Activated T-cell treated with anti-CD3 and anti-CD28 coated beads, Interleukin-2, amount 50 U/mL, for 48 hours (primary cell): ENCODE data around the gene CACNB2.
"Not testable (repeated sequence)": the region's sequence is repeated elsewhere in the genome, so short reads cannot be mapped to it uniquely, and the experiment has no call there.

Experiments
- DNase-seq, 2 experiments: peaks; one replicate each; pipeline ENCODE4 v3.0.0-alpha.2; 2020

The CACNB2 gene

GRCh38 chr10:18149196-18149800, 9.1 kb downstream of the CACNB2 start:
- DNase-seq, result no peak

- DNase-seq, result no peak
These were observed 11.2 kb downstream of the CACNB2 start for GRCh38 chr10:18151356-18151890.

GRCh38 chr10:18153381-18153780, 13.2 kb downstream of the CACNB2 start:
- DNase-seq, result not testable (repeated sequence)

GRCh38 chr10:18155321-18155720, 15.1 kb downstream of the CACNB2 start:
- no peak for DNase-seq

GRCh38 chr10:18156797-18157196, 16.6 kb downstream of the CACNB2 start:
- DNase-seq, result not testable (repeated sequence)

- no peak for DNase-seq
These were observed 17.7 kb downstream of the CACNB2 start for GRCh38 chr10:18157881-18158280.

GRCh38 chr10:18158773-18159265, 18.6 kb downstream of the CACNB2 start:
- no peak for DNase-seq

GRCh38 chr10:18159557-18159956, 19.3 kb downstream of the CACNB2 start:
- DNase-seq, result no peak

GRCh38 chr10:18162021-18162627, 21.9 kb downstream of the CACNB2 start:
- no peak for DNase-seq

GRCh38 chr10:18164093-18164492, 23.9 kb downstream of the CACNB2 start:
- no peak for DNase-seq

- no peak for DNase-seq
These were observed 24.6 kb downstream of the CACNB2 start for GRCh38 chr10:18164748-18165361.

GRCh38 chr10:18178854-18179483, 38.7 kb downstream of the CACNB2 start:
- no peak for DNase-seq

GRCh38 chr10:18179891-18180290, 39.7 kb downstream of the CACNB2 start:
- no peak for DNase-seq

- not testable (repeated sequence) for DNase-seq
These were observed 41.2 kb downstream of the CACNB2 start for GRCh38 chr10:18181382-18181781.

- no peak for DNase-seq
These were observed 45.4 kb downstream of the CACNB2 start for GRCh38 chr10:18185621-18186020.

GRCh38 chr10:18190840-18191239, 50.6 kb downstream of the CACNB2 start:
- DNase-seq, result no peak

GRCh38 chr10:18194634-18195033, 54.4 kb downstream of the CACNB2 start:
- no peak for DNase-seq

GRCh38 chr10:18195060-18195799, 55.0 kb downstream of the CACNB2 start:
- no peak for DNase-seq

GRCh38 chr10:18196806-18197550, 56.8 kb downstream of the CACNB2 start:
- no peak for DNase-seq

- no peak for DNase-seq
These were observed 57.5 kb downstream of the CACNB2 start for GRCh38 chr10:18197706-18198105.

- DNase-seq, result no peak
These were observed 61.7 kb downstream of the CACNB2 start for GRCh38 chr10:18201877-18202276.
